Heart right ventricle (tissue), 16 donors: ENCODE measurements around the gene CBFA2T3. TPM values are rescaled to one million over a fixed set of nuclear protein-coding genes. Genes with fewer than 3 reads are reported as not detected.
A peak's percentile ranks its signal among the peaks of the same experiment; 100 is the strongest.

ENCODE experiments used
- ATAC-seq, 8 donors: fragments of 200-7000 bp; cut with Tn5 transposase; one replicate each; pipeline ENCODE4 v1.9.1; 2020; ENCODE audit warnings: mild to moderate bottlenecking in 8 of 8, moderate library complexity in 8 of 8, moderate number of reproducible peaks in 1 of 8
- DNase-seq, 2 donors: peaks; one replicate each; pipeline ENCODE4 v3.0.0-alpha.2; 2020
- H3K27ac ChIP-seq, 10 donors: fragments of 200-600 bp; sonication (generic) in 2 of 10; one replicate each; pipeline versions ENCODE4 v1.5.0 to v1.8.0; 2020 to 2022; ENCODE audit warnings: mild to moderate bottlenecking in 3 of 10
- H3K27me3 ChIP-seq, 7 donors: fragments of 200-600 bp; one replicate each; pipeline ENCODE4 v1.8.0; 2021 to 2022; ENCODE audit warnings: mild to moderate bottlenecking in 2 of 7
- H3K36me3 ChIP-seq, 9 donors: fragments of 200-600 bp; sonication (generic) in 1 of 9; one replicate each; pipeline versions ENCODE4 v1.5.0 to v1.8.0; 2020 to 2022; ENCODE audit warnings: mild to moderate bottlenecking in 2 of 9
- H3K4me1 ChIP-seq, 9 donors: fragments of 200-600 bp; sonication (generic) in 1 of 9; one replicate each; pipeline versions ENCODE4 v1.5.0 to v1.8.0; 2020 to 2022; ENCODE audit warnings: mild to moderate bottlenecking in 4 of 9
- H3K4me3 ChIP-seq, 10 donors: fragments of 200-600 bp; sonication (generic) in 2 of 10; one replicate each; pipeline versions ENCODE4 v1.5.0 to v1.8.0; 2020 to 2022; ENCODE audit warnings: mild to moderate bottlenecking in 7 of 10, moderate library complexity in 2 of 10
- H3K9me3 ChIP-seq, 11 donors: fragments of 200-600 bp in 10 of 11; sonication (generic) in 2 of 11; one replicate each; pipeline versions ENCODE4 v1.5.0 to v1.8.0; 2013 to 2022; ENCODE audit warnings: mild to moderate bottlenecking in 2 of 11, control low read depth in 1 of 11, moderate library complexity in 1 of 11
- WGBS, 2 donors: extraction: QIAGEN DNeasy Blood & Tissue Kit; methylation state at CpG; one replicate each; pipeline ENCODE4 v1.1.7; 2013; ENCODE audit warnings: inconsistent platforms in 1 of 2; 5-methylcytosine and 5-hydroxymethylcytosine counted together
- intact Hi-C, 10 donors: fragments of 100-400 bp; cut with DNase I; formaldehyde crosslinking; loops; one replicate each; pipeline versions ENCODE4 v1.11.1 to v1.14.2; 2022
- polyA plus RNA-seq, 2 donors: library from polyadenylated mRNA; stranded (reverse); fragments of 200-250 nt; gene quantifications; one replicate each; pipeline ENCODE4 v1.2.3, GENCODE V29; 2013
- total RNA-seq, 10 donors: library from RNA; stranded (reverse); fragmentation: NEBNext Ultra II Directional in 3 of 10; extraction: Animal tissue kit (Norgen Biotek cat#: 25700) in 3 of 10; gene quantifications; one replicate each; pipeline versions ENCODE4 v1.2.1 to v1.2.4, GENCODE V29; 2021 to 2023
- TF ChIP-seq, protein P1 (sequence below), 9 donors: fragments of 200-600 bp; sonication (generic) in 2 of 9; IDR thresholded peaks; one replicate each; pipeline versions ENCODE4 v1.5.0 to v1.8.0; 2021 to 2022; ENCODE audit warnings: antibody characterized with exemption in 9 of 9, mild to moderate bottlenecking in 5 of 9, moderate library complexity in 1 of 9
- donor health status: Arrhythmogenic right ventricular cardiomyopathy.
- donor health status: ischemic (EF 13 %, LVEDD 7.1; RV severe dilation, severe dysfunction).
- donor health status: healthy with polysubstance abuse.
- donor health status: DM: no; HTN: yes; CAD: no.
- donor health status: DM: no; HTN: no; CAD: no.
- donor health status: ischemic (EF 25% LVEDD 6.9; RV normal size, moderate dysfunction).
- donor health status: ischemic (EF 25% LVEDD 5.7; RV mildly dilated, moderate dysfunction).
- donor health status: healthy.
- donor health status: DM: yes; HTN: yes; CAD: no.
- donor health status: Ischemic cardiomyopathy.
- donor health status: ischemic (EF 35%, LVEDD 5.7; RV mildly dilated, moderate dysfunction).
- donor health status: nonischemic (EF 11% LVEDD 7.7; RV severe dilation, severe dysfunction).
- donor health status: DM: yes; HTN: yes; CAD: no.
- donor health status: PGD.
- donor health status: ischemic (EF 29% LVEDD 5.4; RV normal size, mild dysfunction).
- donor health status: nonischemic (EF 23%, LVEDD 6.1; RV moderate dilation, normal function).

The CBFA2T3 gene
- total and polyA plus RNA-seq, 12 donors, result 3.1 to 17.6 (median 6.1) TPM

DNA sequence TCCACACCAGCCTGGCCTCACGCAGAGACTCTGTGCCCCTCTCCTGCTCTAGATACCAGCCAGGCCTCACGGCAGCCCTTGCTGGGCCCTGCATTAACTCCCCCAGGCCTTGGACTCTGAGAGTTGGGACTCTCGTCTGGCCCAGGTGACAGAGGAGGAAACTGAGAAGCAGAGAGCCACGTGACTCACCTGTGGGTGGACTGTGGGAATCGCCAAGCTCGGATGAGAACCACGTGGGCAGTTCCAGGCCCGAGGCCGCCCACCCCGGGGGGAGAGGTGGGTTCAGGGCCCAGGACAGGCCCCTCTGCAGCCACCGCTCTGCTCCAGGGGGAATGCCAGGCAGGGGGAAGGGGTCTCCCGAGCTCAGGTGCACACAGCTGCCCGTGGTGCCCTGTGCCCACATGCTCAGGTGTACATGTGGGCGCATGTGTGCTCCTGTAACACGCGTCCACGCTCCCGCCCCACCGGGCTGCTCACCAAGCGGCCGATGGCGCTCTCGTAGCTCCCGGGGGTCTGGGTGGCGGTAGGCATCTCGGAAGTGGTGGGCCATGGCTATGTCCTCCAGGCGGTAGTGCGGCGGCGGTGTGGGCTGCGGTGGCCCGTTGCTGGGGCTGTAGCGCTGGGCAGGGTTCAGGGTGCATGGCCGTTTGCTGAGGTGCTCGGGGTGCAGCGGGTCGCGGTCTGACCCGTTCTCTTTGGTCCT is 92.3 kb downstream of the CBFA2T3 start:
- DNase-seq, result no peak
- H3K27me3 ChIP-seq, result peaks cover 0 to 7% (median 4%) of the 10 kb centered on the region in 7 donors
- no peaks in the 10 kb centered on the region for H3K9me3 ChIP-seq
- H3K4me3 ChIP-seq, result no peak overlapping the region
- H3K4me1 ChIP-seq, result peaks cover 19 to 40% (median 33%) of the 10 kb centered on the region in 9 donors
- 95 to 97% methylated on average over 39 of the region's 39 CpGs for WGBS, 2 donors
- intact Hi-C loops, result loop anchor here in 4 of 10 donors (5.0 kb wide), 2 partner anchors 38 to 53 kb away; no protein-coding TSS in a partner anchor
- no peak for ATAC-seq
- TF ChIP-seq, protein P1, sequence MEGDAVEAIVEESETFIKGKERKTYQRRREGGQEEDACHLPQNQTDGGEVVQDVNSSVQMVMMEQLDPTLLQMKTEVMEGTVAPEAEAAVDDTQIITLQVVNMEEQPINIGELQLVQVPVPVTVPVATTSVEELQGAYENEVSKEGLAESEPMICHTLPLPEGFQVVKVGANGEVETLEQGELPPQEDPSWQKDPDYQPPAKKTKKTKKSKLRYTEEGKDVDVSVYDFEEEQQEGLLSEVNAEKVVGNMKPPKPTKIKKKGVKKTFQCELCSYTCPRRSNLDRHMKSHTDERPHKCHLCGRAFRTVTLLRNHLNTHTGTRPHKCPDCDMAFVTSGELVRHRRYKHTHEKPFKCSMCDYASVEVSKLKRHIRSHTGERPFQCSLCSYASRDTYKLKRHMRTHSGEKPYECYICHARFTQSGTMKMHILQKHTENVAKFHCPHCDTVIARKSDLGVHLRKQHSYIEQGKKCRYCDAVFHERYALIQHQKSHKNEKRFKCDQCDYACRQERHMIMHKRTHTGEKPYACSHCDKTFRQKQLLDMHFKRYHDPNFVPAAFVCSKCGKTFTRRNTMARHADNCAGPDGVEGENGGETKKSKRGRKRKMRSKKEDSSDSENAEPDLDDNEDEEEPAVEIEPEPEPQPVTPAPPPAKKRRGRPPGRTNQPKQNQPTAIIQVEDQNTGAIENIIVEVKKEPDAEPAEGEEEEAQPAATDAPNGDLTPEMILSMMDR (IDR thresholded peaks at IDR 0.05), result no peak
- peak overlapping the region in 1 of 10 donors; percentile 85 for H3K27ac ChIP-seq
- H3K36me3 ChIP-seq, result peaks cover 0 to 66% (median 22%) of the 10 kb centered on the region in 9 donors

DNA sequence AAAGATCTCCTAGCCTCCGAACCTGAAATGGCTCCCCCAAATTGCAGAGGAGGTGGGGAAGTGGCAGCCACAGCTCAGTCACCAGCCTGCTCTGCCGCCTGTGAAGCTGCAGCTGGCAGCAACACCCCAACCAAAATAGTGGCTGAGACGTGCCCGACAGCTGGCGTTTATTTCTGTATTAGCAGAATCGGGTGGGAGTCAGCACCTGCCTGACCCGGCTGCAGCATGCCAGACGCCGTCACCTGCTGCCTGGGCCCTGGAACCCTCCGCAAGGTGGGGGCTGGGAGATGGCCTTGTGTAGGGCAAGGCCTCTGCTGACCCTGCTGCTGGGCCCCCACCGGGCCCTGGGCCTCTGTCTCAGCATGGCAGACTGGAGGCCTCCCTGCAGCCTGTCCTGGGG is 93.1 kb downstream of the CBFA2T3 start:
- no peak for ATAC-seq
- no peak overlapping the region for H3K4me3 ChIP-seq
- TF ChIP-seq, protein P1 (IDR thresholded peaks at IDR 0.05), result no peak
- intact Hi-C loops, result no loop called here
- no peaks in the 10 kb centered on the region for H3K9me3 ChIP-seq
- no peak overlapping the region for H3K27ac ChIP-seq
- peaks cover 0 to 70% (median 25%) of the 10 kb centered on the region in 9 donors for H3K36me3 ChIP-seq
- DNase-seq, result no peak
- peaks cover 19 to 35% (median 33%) of the 10 kb centered on the region in 9 donors for H3K4me1 ChIP-seq
- 74 to 81% methylated on average over 11 of the region's 11 CpGs for WGBS, 2 donors
- H3K27me3 ChIP-seq, result peaks cover 0 to 13% (median 4%) of the 10 kb centered on the region in 7 donors

DNA sequence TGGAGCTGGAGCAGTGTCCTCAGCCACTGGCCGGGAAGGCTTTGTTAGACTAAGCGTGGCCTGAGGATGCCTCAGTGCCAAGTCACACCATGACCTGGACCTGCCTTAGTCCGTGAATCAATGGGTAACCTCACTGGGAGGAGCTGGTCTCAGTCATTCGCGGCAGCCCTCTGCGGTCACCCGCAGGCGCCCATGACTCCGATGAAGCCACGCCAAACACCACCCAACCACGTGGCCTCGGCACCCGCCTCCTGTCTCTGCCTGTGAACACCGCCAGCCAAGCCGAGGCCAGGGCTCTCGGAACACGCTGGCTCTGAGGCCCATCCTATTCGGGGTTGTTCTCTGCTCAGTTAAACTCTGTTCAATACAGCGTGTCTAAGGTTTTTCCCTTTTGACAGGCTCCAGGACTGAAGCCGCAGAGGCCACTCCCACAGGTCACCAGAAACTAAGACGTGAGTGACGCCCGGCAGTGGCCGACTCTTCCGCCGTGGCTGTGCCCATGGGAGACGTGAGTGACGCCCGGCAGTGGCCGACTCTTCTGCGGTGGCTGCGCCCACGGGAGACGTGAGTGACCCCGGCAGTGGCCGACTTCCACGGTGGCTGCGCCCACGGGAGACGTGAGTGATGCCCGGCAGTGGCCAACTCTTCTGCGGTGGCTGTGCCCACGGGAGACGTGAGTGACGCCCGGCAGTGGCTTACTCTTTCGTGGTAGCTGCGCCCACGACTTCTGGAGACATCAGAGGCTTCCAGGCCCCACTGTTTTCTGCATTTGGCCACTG is 93.7 kb downstream of the CBFA2T3 start:
- intact Hi-C loops, result no loop called here
- DNase-seq, result no peak
- TF ChIP-seq, protein P1 (IDR thresholded peaks at IDR 0.05), result no peak
- Histone ChIP-seq H3K27ac (no peak overlapping the region), H3K27me3 (peaks cover 0 to 14% (median 4%) of the 10 kb centered on the region in 7 donors), H3K9me3 (no peaks in the 10 kb centered on the region), H3K4me1 (peaks cover 16 to 30% (median 29%) of the 10 kb centered on the region in 9 donors), H3K36me3 (peaks cover 0 to 76% (median 28%) of the 10 kb centered on the region in 9 donors), H3K4me3 (no peak overlapping the region)
- no peak for ATAC-seq
- WGBS, 2 donors, result 95 to 96% methylated on average over 49 of the region's 49 CpGs

DNA sequence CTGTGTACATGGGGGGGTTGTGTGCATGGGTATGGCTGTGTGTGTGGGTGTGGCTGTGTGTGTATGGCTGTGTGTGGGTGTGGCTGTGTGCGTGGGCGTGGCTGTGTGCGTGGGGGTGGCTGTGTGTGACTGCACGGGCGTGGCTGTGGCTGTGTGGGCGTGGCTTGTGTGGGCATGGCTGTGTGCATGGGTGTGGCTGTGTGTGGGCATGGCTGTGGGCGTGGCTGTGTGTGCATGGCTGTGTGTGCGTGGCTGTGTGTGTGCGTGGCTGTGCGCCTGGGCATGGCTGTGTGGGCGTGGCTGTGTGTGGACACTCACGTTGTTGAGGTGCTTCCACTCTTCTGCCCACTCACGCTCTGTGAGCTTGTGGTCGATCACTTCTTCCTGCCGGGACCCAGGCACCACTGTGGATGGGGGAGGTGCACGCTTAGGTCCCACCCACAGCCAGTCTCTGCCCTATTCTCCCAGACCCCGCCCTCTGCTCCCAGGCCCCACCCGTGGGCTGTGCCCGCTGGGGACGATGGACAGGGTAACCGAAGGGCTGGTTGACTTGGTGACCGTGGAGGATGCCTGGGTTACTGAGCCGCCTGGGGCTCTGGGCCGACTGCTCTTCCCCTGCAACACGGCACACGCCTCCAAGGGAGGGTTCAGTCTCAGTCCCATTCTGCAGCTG is 94.5 kb downstream of the CBFA2T3 start:
- DNase-seq, result no peak
- H3K27me3 ChIP-seq, result peaks cover 0 to 14% (median 4%) of the 10 kb centered on the region in 7 donors
- no peak overlapping the region for H3K27ac ChIP-seq

More for the DNA sequence above, 94.5 kb downstream of the CBFA2T3 start:
- Histone ChIP-seq H3K4me3 (no peak overlapping the region), H3K36me3 (peaks cover 0 to 85% (median 28%) of the 10 kb centered on the region in 9 donors), H3K4me1 (peaks cover 10 to 22% (median 21%) of the 10 kb centered on the region in 9 donors), H3K9me3 (no peaks in the 10 kb centered on the region)
- 89 to 90% methylated on average over 25 to 26 of the region's 26 CpGs for WGBS, 2 donors
- intact Hi-C loops, result no loop called here
- TF ChIP-seq, protein P1 (IDR thresholded peaks at IDR 0.05), result no peak
- no peak for ATAC-seq
